Endothelial cell of umbilical vein (primary cell): ENCODE measurements around the gene TNRC6B. TPM values are rescaled to one million over a fixed set of nuclear protein-coding genes. Genes with fewer than 3 reads are reported as not detected.

Source experiments
- BruUV-seq: library from RNA; stranded (reverse); fragments of 400-500 nt; replicated peaks from 2 replicates; lab custom pipeline; 2021; lab: Mats Ljungman, UMichigan
- CTCF ChIA-PET: fragments of 300-600, 350-600 bp; sonication (Branson Sonifier 250); formaldehyde crosslinking; loops from one replicate; lab custom pipeline; 2021; ENCODE audit warnings: antibody characterized with exemption, inconsistent platforms; lab: Charles Lee
- POLR2A ChIA-PET: fragments of 300-600, 350-600 bp; sonication (Branson Sonifier 250); formaldehyde crosslinking; loops from one replicate; lab custom pipeline; 2021; ENCODE audit warnings: antibody characterized with exemption, inconsistent platforms; lab: Charles Lee
- DNase-seq: peaks from one replicate; pipeline ENCODE4 v3.0.0-alpha.2; 2011; ENCODE audit warnings: low read depth, low spot score
- FAIRE-seq: peaks from 2 replicates; lab custom pipeline; 2011; peaks lifted over from hg19 to GRCh38; lab: Jason Lieb, UNC
- H2AFZ ChIP-seq: 2 replicates; pipeline ENCODE4 v1.6.0; 2012; ENCODE audit warnings: low read depth, low read length, control low read depth, inconsistent platforms
- H3K27ac ChIP-seq: 2 replicates; pipeline ENCODE4 v1.5.1; 2011; ENCODE audit warnings: low read depth, mild to moderate bottlenecking, control low read depth, low read length, moderate library complexity; ENCODE audit not compliant: insufficient read depth
- H3K27me3 ChIP-seq, 2 experiments: 2 replicates each; pipeline versions ENCODE4 v1.6.0 to v1.6.1; 2011; ENCODE audit warnings: low read length in 2 of 2, mixed read lengths in 1 of 2; ENCODE audit not compliant: control insufficient read depth in 2 of 2, insufficient read depth in 2 of 2
- H3K36me3 ChIP-seq, 2 experiments: 2 replicates in 1 of 2; 3 replicates in 1 of 2; pipeline ENCODE4 v1.5.1; 2011; ENCODE audit warnings: low read length in 2 of 2, mild to moderate bottlenecking in 1 of 2, moderate library complexity in 1 of 2; ENCODE audit not compliant: control insufficient read depth in 2 of 2, insufficient read depth in 2 of 2; ENCODE audit errors: extremely low read depth in 1 of 2
- H3K4me1 ChIP-seq: 3 replicates; pipeline ENCODE4 v1.5.1; 2011; ENCODE audit warnings: mild to moderate bottlenecking, low read length; ENCODE audit not compliant: control insufficient read depth, insufficient read depth; ENCODE audit errors: extremely low read depth
- H3K4me2 ChIP-seq: 2 replicates; pipeline ENCODE4 v1.6.1; 2011; ENCODE audit warnings: low read length, control low read depth, mixed read lengths; ENCODE audit not compliant: insufficient read depth
- H3K4me3 ChIP-seq, 3 experiments: fragments of 200-600 bp in 1 of 3; sonication (generic), shearing (Covaris generic) in 1 of 3; replicated peaks in 1 of 3; 2 replicates each; pipeline ENCODE4 v1.5.1; 2011 to 2016; ENCODE audit warnings: control low read depth in 3 of 3, low read length in 3 of 3, mild to moderate bottlenecking in 2 of 3, inconsistent platforms in 1 of 3, low read depth in 1 of 3, moderate library complexity in 1 of 3; ENCODE audit not compliant: insufficient read depth in 1 of 3
- H3K79me2 ChIP-seq: 2 replicates; pipeline ENCODE4 v1.6.0; 2012; ENCODE audit warnings: low read length, inconsistent platforms; ENCODE audit not compliant: control insufficient read depth, insufficient read depth
- H3K9ac ChIP-seq: replicated peaks from 2 replicates; pipeline ENCODE3; 2011; ENCODE audit warnings: low read length, control low read depth; ENCODE audit not compliant: insufficient read depth; ENCODE audit errors: extremely low read depth
- H3K9me1 ChIP-seq: replicated peaks from 3 replicates; pipeline ENCODE4 v1.6.0; 2011; ENCODE audit warnings: mild to moderate bottlenecking, low read length; ENCODE audit not compliant: control insufficient read depth, insufficient read depth; ENCODE audit errors: extremely low read depth
- H3K9me3 ChIP-seq: replicated peaks from 2 replicates; pipeline ENCODE4 v1.5.1; 2012; ENCODE audit warnings: low read length, inconsistent platforms; ENCODE audit not compliant: control insufficient read depth, insufficient read depth
- H4K20me1 ChIP-seq: replicated peaks from 2 replicates; pipeline ENCODE3; 2011; ENCODE audit warnings: mild to moderate bottlenecking, low read length; ENCODE audit not compliant: control insufficient read depth, insufficient read depth; ENCODE audit errors: extremely low read depth
- EZH2 ChIP-seq: IDR thresholded peaks from 2 replicates; pipeline ENCODE4 v1.6.1; 2012; ENCODE audit warnings: borderline replicate concordance, low read depth, mild to moderate bottlenecking, moderate library complexity, low read length, inconsistent platforms; ENCODE audit not compliant: severe bottlenecking
- FOS ChIP-seq: IDR thresholded peaks from 2 replicates; pipeline ENCODE4 v1.6.1; 2011; ENCODE audit warnings: mild to moderate bottlenecking, low read length, moderate library complexity, borderline replicate concordance; ENCODE audit not compliant: insufficient read depth
- GATA2 ChIP-seq: IDR thresholded peaks from 2 replicates; pipeline ENCODE4 v1.7.0; 2011; ENCODE audit warnings: low read depth, mild to moderate bottlenecking, moderate library complexity, mixed read lengths, low read length; ENCODE audit not compliant: insufficient read length, insufficient read depth
- JUN ChIP-seq: IDR thresholded peaks from 2 replicates; pipeline ENCODE4 v1.6.1; 2011; ENCODE audit warnings: borderline replicate concordance, low read depth; ENCODE audit not compliant: insufficient read length, insufficient read depth
- MYC ChIP-seq: IDR thresholded peaks from one replicate; pipeline ENCODE4 v1.6.1; 2011; ENCODE audit warnings: mild to moderate bottlenecking, low read depth, low read length
- POLR2A ChIP-seq: IDR thresholded peaks from 2 replicates; pipeline ENCODE4 v1.6.1; 2012; ENCODE audit warnings: low read depth, mild to moderate bottlenecking, control low read depth, low read length
- POLR2AphosphoS5 ChIP-seq: IDR thresholded peaks from 2 replicates; pipeline ENCODE4 v1.6.1; 2012; ENCODE audit warnings: low read depth, mild to moderate bottlenecking, control low read depth, low read length, moderate library complexity; ENCODE audit not compliant: insufficient read depth
- dilution Hi-C: fragments of 300-500 bp; cut with MboI; formaldehyde crosslinking; loops from one replicate; pipeline ENCODE4 v1.15.0; 2019; ENCODE audit warnings: low sequenced_read_pairs; ENCODE audit not compliant: extremely low pct_ligation_motif_present
- intact Hi-C: fragments of 100-400 bp; cut with micrococcal nuclease; formaldehyde crosslinking; loops from one replicate; pipeline ENCODE4 v1.10.0; 2022
- polyA plus RNA-seq, 4 experiments: library from polyadenylated mRNA; depleted of rRNA in 3 of 4; stranded (reverse) in 3 of 4; unstranded in 1 of 4; fragments of >200 nt; gene quantifications; 2 replicates each; pipeline versions ENCODE4 v1.2.1 to v1.2.3, GENCODE V29; 2011 to 2012; ENCODE audit warnings: missing spikeins in 1 of 4
- total RNA-seq: library from RNA; stranded (reverse); gene quantifications from 2 replicates; pipeline ENCODE4 v1.2.3, GENCODE V29; 2021
- TF ChIP-seq, protein P1 (sequence below), 2 donors: IDR thresholded peaks; 1 replicate in 1 of 2; 2 replicates in 1 of 2; pipeline ENCODE4 v1.5.1; 2011; ENCODE audit warnings: low read length in 2 of 2, mild to moderate bottlenecking in 2 of 2, moderate library complexity in 2 of 2, control low read depth in 1 of 2, inconsistent platforms in 1 of 2, low read depth in 1 of 2; ENCODE audit not compliant: insufficient read depth in 1 of 2; ENCODE audit errors: extremely low read depth in 1 of 2
- TF ChIP-seq, protein P2 (sequence below): IDR thresholded peaks from 2 replicates; pipeline ENCODE4 v1.6.1; 2011; ENCODE audit not compliant: insufficient read depth, insufficient read length

The TNRC6B gene
- total and polyA plus RNA-seq, 2 donors (not counting 3 experiments of a cell fraction or from before 2014, with no cell fraction given): 10.6 to 37.2 TPM

DNA sequence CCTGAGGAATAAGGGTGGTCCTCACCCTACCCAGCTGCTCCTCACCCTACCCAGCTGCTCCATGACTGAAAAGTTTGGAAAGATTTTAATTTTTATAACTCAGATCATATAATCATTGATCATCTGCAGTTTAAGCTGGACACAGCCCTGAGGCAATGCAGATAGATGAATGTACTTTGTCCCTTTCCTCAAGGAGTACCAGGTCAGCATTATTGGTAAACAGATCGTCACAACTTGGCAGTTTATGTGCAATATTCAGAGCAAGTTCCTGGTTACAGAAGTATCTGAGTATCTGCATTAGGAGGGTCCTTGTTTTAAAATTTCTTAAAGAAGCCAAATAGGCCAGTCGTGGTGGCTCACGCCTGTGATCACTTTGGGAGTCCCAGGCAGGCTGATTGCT, 3.6 kb downstream of the TNRC6B start:
- ChIA-PET CTCF (interaction anchor here (1.1 to 4.9 kb wide), 2 partner anchors 130 to 166 kb away, joined by 3 to 33 read pairs; partner anchors contain the start of gene ADSL), POLR2A (interaction anchor here (0.6 to 0.8 kb wide), 2 partner anchors 93 to 95 kb away, joined by 3 to 4 read pairs; no protein-coding TSS in a partner anchor)
- Histone ChIP-seq H3K9ac (no peak overlapping the region), H3K27me3 (no peaks in the 10 kb centered on the region), H3K79me2 (peaks cover 75% of the 10 kb centered on the region), H3K36me3 (no peaks in the 10 kb centered on the region), H3K27ac (no peak overlapping the region), H3K9me1 (no peaks in the 10 kb centered on the region), H4K20me1 (no peaks in the 10 kb centered on the region), H3K4me1 (peaks cover 51% of the 10 kb centered on the region), H3K4me3 (no peak overlapping the region), H3K4me2 (no peak overlapping the region), H2AFZ (no peak overlapping the region), H3K9me3 (no peaks in the 10 kb centered on the region)
- intact Hi-C loops: no loop called here
- dilution Hi-C loops: no loop called here
- FAIRE-seq (no peak), DNase-seq (no peak)
- TF ChIP-seq FOS (no peak), EZH2 (no peak), GATA2 (no peak), POLR2AphosphoS5 (no peak), JUN (no peak), POLR2A (no peak), MYC (no peak)
- TF ChIP-seq, protein P1, sequence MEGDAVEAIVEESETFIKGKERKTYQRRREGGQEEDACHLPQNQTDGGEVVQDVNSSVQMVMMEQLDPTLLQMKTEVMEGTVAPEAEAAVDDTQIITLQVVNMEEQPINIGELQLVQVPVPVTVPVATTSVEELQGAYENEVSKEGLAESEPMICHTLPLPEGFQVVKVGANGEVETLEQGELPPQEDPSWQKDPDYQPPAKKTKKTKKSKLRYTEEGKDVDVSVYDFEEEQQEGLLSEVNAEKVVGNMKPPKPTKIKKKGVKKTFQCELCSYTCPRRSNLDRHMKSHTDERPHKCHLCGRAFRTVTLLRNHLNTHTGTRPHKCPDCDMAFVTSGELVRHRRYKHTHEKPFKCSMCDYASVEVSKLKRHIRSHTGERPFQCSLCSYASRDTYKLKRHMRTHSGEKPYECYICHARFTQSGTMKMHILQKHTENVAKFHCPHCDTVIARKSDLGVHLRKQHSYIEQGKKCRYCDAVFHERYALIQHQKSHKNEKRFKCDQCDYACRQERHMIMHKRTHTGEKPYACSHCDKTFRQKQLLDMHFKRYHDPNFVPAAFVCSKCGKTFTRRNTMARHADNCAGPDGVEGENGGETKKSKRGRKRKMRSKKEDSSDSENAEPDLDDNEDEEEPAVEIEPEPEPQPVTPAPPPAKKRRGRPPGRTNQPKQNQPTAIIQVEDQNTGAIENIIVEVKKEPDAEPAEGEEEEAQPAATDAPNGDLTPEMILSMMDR (IDR thresholded peaks at IDR 0.05; ENCODE audit: extremely low read depth in 1 of 2, insufficient read depth in 1 of 2, low read depth in 1 of 2, low read length in 2 of 2): no peak
- TF ChIP-seq, protein P2, sequence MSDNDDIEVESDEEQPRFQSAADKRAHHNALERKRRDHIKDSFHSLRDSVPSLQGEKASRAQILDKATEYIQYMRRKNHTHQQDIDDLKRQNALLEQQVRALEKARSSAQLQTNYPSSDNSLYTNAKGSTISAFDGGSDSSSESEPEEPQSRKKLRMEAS: no peak
- no TSS peak for BruUV-seq
